H7 (cell line): ENCODE measurements around the gene OSBPL9. TPM values are rescaled to one million over a fixed set of nuclear protein-coding genes. Genes with fewer than 3 reads are reported as not detected.

Experiments used
- DNase-seq: peaks from one replicate; pipeline ENCODE4 v3.0.0; 2012
- H3K27me3 ChIP-seq: 2 replicates; pipeline ENCODE4 v1.6.0; 2011; ENCODE audit warnings: mild to moderate bottlenecking, low read length; ENCODE audit not compliant: control insufficient read depth, insufficient read depth
- H3K36me3 ChIP-seq: replicated peaks from 2 replicates; pipeline ENCODE4 v1.5.1; 2011; ENCODE audit warnings: low read length; ENCODE audit not compliant: control insufficient read depth, insufficient read depth
- H3K4me3 ChIP-seq: 2 replicates; pipeline ENCODE4 v1.5.1; 2011; ENCODE audit warnings: low read depth, mild to moderate bottlenecking, control low read depth, low read length, moderate library complexity; ENCODE audit not compliant: insufficient read depth
- total RNA-seq: library from RNA; depleted of rRNA; stranded (reverse); fragments of >200 nt; shearing (Covaris generic); gene quantifications from 2 replicates; pipeline ENCODE4 v1.2.3, GENCODE V29; 2014

OSBPL9 gene
- total RNA-seq, 1 experiment from 2014 or later, result 87.4 TPM

DNA sequence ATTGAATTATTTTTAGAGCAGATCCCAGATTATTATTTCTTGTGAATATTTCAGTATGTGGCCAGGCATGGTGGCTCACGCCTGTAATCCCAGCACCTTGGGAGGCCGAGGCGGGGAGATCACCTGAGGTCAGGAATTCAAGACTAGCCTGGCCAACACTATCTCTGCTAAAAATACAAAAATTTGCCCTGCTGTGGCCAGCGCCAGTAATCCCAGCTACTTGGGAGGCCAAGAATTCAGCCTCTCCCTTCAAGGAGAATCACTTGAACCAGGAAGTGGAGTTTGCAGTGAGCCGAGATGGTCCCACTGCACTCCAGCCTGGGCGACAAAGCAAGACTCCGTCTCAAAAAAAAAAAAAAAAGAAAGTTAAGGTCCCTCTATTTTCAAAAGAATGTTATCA, 4.3 kb downstream of the OSBPL9 start:
- Histone ChIP-seq H3K36me3 (no peaks in the 10 kb centered on the region), H3K4me3 (no peak overlapping the region), H3K27me3 (no peaks in the 10 kb centered on the region)
- DNase-seq, result no peak

DNA sequence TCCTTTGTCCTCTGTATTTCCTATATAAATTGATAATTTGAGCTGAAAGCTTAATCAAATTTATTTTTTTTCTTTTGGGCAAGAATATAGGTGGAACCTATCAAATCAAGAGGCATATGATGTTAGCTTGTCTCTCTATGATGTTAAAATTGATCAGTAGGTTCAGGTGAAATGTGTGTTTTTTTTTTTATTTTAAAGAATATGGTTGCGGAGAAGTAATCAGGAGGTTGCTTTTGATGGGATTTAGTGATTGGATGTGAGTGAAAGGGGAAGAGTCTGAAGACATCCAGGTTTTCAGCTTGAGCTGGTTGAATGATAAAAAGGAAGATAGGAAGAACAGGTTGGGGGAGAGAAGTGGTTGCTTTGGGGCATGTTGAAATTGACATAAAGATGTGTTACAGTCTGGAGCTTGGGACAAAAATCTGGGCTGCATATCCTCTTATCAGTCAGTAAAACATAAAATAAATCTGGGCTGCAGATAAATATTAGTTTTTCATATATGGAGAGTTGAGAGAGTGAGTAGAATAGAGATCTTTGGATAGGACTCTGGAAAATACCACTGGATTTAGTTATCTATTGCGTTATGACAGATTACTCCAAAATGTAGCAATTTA, 5.1 kb downstream of the OSBPL9 start:
- Histone ChIP-seq H3K27me3 (no peaks in the 10 kb centered on the region), H3K4me3 (no peak overlapping the region), H3K36me3 (no peaks in the 10 kb centered on the region)
- DNase-seq, result no peak

DNA sequence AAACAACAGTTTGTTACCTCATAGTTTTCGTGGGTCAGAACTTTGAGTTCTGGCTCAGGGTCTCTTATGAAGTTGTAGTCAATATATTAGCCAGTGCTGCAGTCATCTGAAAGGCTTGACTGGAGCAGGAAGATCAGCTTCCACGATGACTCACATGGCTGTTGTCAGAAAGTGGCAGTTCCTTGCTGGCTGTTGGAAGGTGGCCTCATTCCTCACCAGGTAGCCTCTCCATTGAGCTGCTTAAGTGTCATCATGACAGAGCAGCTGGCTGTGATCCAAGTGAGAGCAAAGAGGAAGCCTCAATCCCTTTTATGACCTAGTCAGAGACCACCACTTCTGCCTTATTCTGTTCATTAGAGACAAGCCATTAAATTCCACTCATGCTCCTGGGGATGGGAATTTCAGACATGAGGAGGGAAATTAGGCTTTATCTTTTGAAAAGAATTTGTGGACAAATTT, 5.6 kb downstream of the OSBPL9 start:
- no peak overlapping the region for H3K4me3 ChIP-seq
- DNase-seq, result no peak
- H3K36me3 ChIP-seq, result no peaks in the 10 kb centered on the region

DNA sequence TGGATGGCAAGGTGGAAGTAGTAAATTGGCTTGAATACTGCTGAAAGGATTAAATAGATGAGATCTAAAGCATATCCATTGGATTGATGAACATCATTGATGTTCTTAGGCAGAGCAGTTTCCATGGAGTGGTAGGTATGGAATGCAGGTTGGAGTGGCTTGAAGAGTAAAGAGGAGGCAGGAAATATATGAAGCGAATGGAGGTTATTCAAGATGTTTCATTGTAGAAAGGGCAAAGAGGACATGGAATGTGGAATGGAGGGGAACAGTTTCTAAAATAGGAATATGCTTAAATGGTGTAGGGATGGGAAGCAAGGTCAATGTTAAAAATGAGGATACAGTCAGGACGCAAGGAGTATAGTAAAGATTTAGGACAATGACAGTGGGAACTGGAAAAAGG, 6.1 kb downstream of the OSBPL9 start:
- DNase-seq, result no peak
- Histone ChIP-seq H3K27me3 (no peaks in the 10 kb centered on the region), H3K36me3 (no peaks in the 10 kb centered on the region), H3K4me3 (no peak overlapping the region)

More for the DNA sequence above, 5.6 kb downstream of the OSBPL9 start:
- H3K27me3 ChIP-seq, result no peaks in the 10 kb centered on the region

DNA sequence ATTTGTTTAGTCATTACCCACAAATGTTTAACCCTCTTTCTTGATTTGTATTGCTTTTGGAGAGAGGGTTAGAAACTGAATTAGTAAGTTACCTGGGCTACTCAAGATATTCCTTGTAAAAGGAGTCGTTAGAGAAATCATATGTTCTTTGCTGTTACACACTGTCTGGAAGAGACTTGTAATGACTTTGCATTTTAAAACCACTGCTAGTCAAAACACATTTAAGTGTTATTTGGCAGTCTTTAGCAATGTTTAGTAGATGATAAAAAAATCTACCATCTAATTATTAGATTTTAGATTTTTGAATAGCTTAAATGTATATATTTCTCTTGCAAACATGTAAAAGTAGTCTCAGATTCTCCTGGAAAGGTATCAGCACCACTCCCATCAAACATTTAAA, 6.6 kb downstream of the OSBPL9 start:
- H3K4me3 ChIP-seq, result no peak overlapping the region
- no peaks in the 10 kb centered on the region for H3K36me3 ChIP-seq
- DNase-seq, result no peak
- H3K27me3 ChIP-seq, result no peaks in the 10 kb centered on the region

DNA sequence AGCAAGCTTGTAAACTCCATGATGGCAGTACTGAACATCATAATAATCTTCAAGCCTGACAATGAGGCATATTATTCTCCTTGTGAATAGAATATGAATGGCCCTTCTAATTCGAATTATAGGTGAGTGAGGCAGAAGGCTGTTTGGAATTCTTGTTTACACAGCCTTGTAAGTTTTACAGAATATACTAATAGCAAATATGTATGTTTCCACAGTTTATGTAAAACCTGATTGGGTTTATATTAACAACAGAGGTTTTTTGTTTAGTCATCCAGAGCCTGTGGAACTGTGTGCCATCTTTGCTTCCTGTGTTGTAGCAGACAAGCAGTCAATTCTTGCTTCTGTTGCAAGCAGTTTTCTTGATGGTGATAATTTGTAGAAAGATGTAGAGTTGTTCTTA, 8.0 kb downstream of the OSBPL9 start:
- Histone ChIP-seq H3K27me3 (no peaks in the 10 kb centered on the region), H3K4me3 (no peak overlapping the region), H3K36me3 (no peaks in the 10 kb centered on the region)
- no peak for DNase-seq

GRCh38 chr1:51627672-51628071, 10.8 kb downstream of the OSBPL9 start:
- Histone ChIP-seq H3K36me3 (no peaks in the 10 kb centered on the region), H3K4me3 (no peak overlapping the region), H3K27me3 (no peaks in the 10 kb centered on the region)
- peak; percentile 27 for DNase-seq

- Histone ChIP-seq H3K27me3 (no peaks in the 10 kb centered on the region), H3K4me3 (no peak overlapping the region), H3K36me3 (no peaks in the 10 kb centered on the region)
- DNase-seq, result no peak
Measured at GRCh38 chr1:51628715-51629590, 12.1 kb downstream of the OSBPL9 start.

DNA sequence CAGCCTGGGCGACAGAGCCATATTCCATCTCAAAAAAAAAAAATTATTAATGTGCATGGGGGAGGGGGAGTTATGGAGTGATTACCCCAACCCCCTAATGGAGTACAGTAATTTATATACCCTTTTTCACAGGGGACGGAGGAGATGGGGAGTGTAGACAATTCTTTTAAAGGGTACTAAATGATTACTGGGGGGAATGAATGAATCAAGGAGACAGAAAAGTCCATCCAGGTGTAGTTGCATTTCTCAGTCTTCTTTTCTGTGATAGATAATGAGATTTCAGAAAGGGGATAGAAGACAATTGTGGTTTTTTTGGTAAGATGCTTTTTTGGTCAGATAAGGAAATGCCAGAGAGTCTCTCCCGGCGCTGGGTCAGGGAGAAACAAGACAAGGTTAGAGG, 13.0 kb downstream of the OSBPL9 start:
- no peak for DNase-seq
- no peaks in the 10 kb centered on the region for H3K27me3 ChIP-seq
- H3K36me3 ChIP-seq, result no peaks in the 10 kb centered on the region
- H3K4me3 ChIP-seq, result no peak overlapping the region

DNA sequence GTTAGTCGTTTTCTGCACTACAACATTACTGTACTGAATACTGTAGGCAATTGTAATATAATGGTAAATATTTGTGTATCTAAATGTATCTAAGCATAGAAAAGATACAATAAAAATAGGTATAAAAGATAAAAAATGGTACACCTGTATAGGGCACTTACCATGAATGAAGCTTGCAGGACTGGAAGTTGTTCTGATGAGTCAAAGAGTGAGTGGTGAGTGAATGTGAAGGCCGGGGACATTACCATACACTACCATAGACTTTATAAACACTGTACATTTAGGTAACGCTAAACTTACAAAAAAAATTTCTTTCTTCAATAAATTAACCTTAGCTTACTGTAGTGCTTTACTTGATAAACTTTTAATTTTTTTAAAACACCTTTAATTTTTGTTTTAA, 13.5 kb downstream of the OSBPL9 start:
- H3K4me3 ChIP-seq, result no peak overlapping the region
- no peaks in the 10 kb centered on the region for H3K27me3 ChIP-seq
- H3K36me3 ChIP-seq, result no peaks in the 10 kb centered on the region
- no peak for DNase-seq

DNA sequence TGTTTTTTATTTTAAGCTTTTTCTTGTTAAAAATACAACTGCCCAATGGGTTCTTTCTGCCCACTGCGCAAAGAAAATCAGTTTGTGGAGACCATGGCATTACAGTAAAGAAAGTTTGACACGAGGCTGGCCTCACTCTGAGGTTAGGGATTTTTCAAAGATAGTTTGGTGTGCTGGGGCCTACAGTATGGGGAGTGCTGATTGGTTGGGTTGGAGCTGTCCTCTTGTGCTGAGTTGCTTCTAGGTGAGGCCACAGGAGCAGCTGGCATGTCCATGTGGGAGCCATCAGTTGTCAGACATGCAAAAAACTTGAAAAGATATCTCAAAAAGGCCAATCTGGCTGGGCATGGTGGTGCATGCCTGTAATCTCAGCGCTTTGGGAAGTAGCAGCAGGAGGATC, 14.0 kb downstream of the OSBPL9 start:
- no peak for DNase-seq
- H3K36me3 ChIP-seq, result no peaks in the 10 kb centered on the region
- H3K27me3 ChIP-seq, result no peaks in the 10 kb centered on the region
- H3K4me3 ChIP-seq, result no peak overlapping the region

DNA sequence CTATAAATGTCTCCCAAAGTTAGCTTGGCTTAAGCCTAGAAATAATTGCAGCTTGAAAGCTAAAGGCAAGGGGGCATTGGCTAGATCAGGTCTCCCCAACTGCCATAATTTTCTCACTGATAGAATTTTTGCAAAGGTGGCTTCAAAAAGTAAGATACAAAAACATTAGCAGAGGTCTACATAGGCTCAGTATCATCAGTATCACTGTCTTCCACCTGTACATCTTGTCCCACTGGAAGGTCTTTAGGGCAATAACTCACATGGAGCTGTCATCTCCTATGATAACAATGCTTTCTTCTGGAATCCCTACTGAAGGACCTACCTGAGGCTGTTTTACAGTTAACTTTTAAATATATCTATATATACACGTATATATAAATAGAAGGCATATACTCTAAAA, 14.9 kb downstream of the OSBPL9 start:
- Histone ChIP-seq H3K4me3 (no peak overlapping the region), H3K27me3 (no peaks in the 10 kb centered on the region), H3K36me3 (no peaks in the 10 kb centered on the region)
- DNase-seq, result no peak

DNA sequence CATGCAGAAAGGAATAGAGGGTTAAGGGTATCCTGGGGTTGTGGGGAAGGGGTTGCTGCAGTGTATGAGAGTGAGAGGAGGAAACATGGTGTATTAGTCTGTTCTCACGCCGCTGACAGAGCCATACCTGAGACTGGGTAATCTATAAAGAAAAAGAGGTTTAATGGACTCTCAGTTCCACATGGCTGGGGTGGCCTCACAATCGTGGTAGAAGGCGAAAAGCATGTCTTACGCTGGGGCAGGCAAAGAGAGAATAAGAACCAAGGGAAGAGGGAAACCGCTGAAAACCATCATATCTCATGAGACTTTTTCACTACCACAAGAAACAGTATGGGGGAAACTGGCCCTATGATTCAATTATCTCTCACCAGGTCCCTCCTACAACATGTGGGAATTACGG, 17.7 kb downstream of the OSBPL9 start:
- no peak overlapping the region for H3K4me3 ChIP-seq
- H3K27me3 ChIP-seq, result no peaks in the 10 kb centered on the region
- DNase-seq, result no peak
- no peaks in the 10 kb centered on the region for H3K36me3 ChIP-seq

- Histone ChIP-seq H3K4me3 (no peak overlapping the region), H3K27me3 (no peaks in the 10 kb centered on the region), H3K36me3 (no peaks in the 10 kb centered on the region)
- DNase-seq, result no peak
Measured at GRCh38 chr1:51635615-51636014, 18.7 kb downstream of the OSBPL9 start.

DNA sequence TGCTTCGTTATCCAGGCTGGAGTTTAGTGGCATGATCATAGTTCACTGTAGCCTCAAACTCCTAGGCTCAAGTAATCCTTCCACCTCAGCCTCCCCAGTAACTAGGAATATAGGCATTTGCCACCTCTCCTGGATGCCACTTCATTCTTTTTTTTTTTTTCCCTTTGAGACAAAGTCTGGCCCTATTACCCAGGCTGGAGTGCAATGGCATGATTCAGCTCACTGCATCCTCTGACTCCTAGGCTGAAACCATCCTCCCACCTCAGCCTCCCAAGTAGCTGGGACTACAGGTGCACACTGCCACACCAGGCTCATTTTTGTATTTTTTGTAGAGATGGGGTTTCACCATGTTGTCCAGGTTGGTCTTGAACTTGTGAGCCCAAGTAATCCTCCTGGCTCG, 19.3 kb downstream of the OSBPL9 start:
- Histone ChIP-seq H3K27me3 (no peaks in the 10 kb centered on the region), H3K36me3 (no peaks in the 10 kb centered on the region), H3K4me3 (no peak overlapping the region)
- DNase-seq, result no peak
